ENCODE measurements around the gene POLR3H.

POLR3H gene

DNA sequence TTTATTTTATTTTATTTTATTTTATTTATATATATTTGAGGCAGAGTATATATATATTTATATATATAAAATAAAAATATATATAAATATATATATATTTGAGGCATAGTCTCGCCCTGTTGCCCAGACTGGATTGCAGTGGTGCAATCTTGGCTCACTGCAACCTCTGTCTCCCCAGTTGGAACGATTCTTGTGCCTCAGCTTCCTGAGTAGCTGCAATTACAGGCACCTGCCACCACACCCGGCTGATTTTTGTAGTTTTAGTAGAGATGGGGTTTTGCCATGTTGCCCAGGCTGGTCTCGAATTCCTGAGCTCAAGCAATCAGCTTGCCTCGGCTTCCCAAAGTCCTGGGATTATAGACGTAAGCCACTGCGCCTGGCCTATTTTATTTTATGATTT, 44.0 kb downstream of the POLR3H start:
- TF ChIP-seq, protein P1, sequence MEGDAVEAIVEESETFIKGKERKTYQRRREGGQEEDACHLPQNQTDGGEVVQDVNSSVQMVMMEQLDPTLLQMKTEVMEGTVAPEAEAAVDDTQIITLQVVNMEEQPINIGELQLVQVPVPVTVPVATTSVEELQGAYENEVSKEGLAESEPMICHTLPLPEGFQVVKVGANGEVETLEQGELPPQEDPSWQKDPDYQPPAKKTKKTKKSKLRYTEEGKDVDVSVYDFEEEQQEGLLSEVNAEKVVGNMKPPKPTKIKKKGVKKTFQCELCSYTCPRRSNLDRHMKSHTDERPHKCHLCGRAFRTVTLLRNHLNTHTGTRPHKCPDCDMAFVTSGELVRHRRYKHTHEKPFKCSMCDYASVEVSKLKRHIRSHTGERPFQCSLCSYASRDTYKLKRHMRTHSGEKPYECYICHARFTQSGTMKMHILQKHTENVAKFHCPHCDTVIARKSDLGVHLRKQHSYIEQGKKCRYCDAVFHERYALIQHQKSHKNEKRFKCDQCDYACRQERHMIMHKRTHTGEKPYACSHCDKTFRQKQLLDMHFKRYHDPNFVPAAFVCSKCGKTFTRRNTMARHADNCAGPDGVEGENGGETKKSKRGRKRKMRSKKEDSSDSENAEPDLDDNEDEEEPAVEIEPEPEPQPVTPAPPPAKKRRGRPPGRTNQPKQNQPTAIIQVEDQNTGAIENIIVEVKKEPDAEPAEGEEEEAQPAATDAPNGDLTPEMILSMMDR (IDR thresholded peaks at IDR 0.05; ENCODE audit: low read depth, low read length, missing control alignments) = peak; percentile 6
- H3K4me3 ChIP-seq (ENCODE audit: low read depth, low read length) = no peak overlapping the region
- no peak for DNase-seq (ENCODE audit: low read depth)

DNA sequence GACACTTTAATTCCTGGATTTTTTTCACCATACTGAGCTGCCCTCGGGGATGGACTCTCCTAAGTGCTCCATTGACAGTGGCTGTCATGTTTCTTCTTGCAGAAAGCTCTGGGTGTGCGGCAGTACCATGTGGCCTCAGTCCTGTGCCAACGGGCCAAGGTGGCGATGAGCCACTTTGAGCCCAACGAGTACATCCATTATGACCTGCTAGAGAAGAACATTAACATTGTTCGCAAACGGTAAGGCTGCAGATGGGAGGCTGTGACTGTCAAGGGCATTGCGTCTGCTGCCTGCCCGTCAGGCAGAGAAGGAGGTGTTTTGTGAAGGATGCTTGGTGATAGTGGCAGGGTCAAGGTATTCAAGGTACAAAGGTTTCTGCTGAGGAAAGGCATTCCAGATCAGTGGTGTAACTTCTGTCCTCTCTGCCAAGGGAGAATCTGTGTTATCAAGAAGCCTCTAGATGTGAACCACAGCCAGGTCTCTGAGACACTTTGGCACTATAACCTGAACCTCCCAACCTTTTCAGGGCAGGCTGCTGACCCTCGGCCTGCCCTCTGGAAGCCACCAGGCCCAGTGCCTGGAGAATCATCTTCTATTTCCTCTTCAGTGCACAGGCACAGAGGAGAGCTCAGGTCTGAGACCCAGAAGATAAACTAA, 44.5 kb downstream of the POLR3H start:
- DNase-seq (ENCODE audit: low read depth) = no peak
- no peak overlapping the region for H3K4me3 ChIP-seq (ENCODE audit: low read depth, low read length)
- TF ChIP-seq, protein P1 (IDR thresholded peaks at IDR 0.05; ENCODE audit: low read depth, low read length, missing control alignments) = no peak

DNA sequence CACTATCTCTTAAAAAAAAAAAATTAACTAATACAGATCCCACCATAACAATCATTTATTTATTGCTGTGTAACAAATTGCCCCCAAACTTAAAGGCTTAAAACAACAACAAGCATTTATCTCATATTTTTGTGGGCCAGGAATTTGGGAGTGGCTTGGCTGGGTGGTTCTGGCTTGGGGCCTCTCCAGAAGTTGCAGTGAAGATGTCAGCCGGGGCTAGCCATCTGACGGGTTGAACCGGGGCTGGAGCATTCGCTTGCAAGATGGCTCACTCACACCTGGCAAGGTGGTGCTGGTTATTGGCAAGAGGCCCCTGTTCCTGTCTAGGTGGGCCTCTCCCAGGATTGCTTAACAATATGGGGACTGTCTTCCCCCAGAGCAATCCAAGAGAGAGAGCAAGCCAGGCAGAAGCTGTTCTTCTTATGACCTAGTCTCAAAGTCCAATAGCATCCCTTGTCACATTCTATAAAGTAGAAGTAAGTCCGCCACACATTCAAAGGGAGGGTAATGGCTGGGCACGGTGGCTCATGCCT, 45.9 kb downstream of the POLR3H start:
- TF ChIP-seq, protein P1 (IDR thresholded peaks at IDR 0.05; ENCODE audit: low read depth, low read length, missing control alignments) = no peak
- no peak overlapping the region for H3K4me3 ChIP-seq (ENCODE audit: low read depth, low read length)
- DNase-seq (ENCODE audit: low read depth) = no peak

DNA sequence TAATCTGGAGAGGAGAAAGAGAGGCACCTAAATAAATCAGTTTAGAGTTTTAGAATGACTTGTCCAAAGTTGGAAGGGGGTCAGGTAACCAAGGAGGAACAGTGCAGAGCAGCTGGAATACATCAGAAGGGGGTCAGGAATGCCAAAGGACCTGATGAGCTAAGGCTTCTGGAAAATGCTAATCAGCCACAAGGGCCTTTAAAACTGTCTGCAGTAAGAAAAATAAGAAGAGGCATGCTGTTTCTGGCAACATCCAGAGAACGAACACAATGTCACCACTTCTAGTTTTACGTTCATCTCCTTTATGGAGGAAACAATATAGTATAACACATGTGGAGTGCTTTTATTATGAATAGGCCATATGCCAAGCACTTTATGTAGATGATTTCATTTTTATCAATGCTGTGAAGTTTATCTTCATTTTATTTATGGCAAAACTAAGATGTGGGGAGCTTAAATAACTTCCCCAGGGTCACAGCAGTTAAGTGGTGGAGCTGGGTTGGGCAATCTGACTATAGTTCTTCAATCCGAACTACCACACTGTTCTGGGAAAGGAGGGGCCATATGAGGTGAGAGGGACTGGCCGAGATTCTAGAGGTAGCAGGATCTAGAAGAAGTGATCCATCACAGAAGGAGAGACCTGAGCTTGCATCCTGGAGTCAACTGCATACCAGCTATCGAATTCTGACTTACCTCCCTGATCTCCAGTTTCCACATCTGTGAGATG, 52.7 kb downstream of the POLR3H start:
- TF ChIP-seq, protein P1 (IDR thresholded peaks at IDR 0.05; ENCODE audit: low read depth, low read length, missing control alignments) = no peak
- no peak for DNase-seq (ENCODE audit: low read depth)

DNA sequence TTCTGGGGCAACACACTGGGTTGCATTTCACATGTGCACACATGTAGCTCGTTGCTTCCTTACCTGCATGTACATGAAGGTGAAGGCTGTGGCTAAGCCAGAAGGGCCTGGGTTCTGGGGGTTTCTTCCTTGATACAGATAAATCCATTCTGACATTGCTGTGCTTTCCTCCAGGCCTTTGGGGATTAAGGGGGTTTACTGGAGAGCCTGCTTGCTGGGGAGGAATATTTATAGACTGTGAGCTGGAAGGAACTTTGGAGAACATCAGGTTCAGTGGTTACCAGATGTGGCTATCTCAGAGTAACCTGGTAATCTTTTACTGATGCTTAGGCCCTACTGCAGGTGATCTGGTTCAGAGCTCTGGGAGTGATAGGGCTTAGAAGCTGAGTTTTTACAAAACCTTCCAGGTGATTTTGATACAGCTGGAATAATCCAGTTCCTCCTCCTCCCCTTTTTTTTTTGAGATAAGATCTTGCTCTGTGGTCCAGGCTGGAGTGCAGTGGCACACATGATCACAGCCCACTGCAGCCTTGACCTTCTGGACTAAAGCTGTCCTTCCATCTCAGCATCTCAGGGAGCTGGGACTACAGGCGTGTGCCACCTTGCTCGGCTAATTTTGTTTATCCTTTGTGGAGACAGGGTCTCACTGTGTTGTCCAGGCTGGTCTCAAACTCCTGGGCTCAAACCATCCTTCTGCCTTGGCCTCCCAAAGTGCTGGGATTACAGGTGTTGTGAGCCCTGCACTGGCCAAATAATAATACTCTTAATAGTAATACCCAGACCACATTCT, 55.5 kb downstream of the POLR3H start:
- no peak for DNase-seq (ENCODE audit: low read depth)
- no peak overlapping the region for H3K4me3 ChIP-seq (ENCODE audit: low read depth, low read length)
- TF ChIP-seq, protein P1 (IDR thresholded peaks at IDR 0.05; ENCODE audit: low read depth, low read length, missing control alignments) = no peak

More for the DNA sequence above, 52.7 kb downstream of the POLR3H start:
- H3K4me3 ChIP-seq (ENCODE audit: low read depth, low read length) = no peak overlapping the region

DNA sequence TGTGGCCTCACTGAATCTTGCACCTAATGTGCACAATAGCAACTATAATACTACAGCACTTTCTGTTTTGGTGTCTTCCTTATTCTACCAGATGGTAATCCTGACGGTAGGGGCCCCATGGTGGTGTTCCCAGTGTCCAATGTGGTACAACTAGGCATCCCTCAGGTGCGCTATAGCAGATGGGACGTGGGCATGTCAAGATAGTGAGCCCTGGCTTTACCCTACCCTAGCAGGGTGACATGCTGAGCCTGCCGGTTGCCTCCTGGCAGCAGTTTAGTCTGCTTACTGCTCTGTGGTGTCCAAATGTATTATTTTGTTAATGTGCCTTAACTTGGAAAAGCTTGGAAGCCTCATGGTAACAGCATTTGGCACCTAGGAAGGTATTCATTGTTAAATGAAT, 56.2 kb downstream of the POLR3H start:
- no peak for DNase-seq (ENCODE audit: low read depth)
- TF ChIP-seq, protein P1 (IDR thresholded peaks at IDR 0.05; ENCODE audit: low read depth, low read length, missing control alignments) = no peak
- H3K4me3 ChIP-seq (ENCODE audit: low read depth, low read length) = no peak overlapping the region

Data from GM12864 (cell line).